Measurements from ENCODE around the gene MRGPRD. TPM values are rescaled to one million over a fixed set of nuclear protein-coding genes. Genes with fewer than 3 reads are reported as not detected.

The MRGPRD gene
- total and polyA plus RNA-seq, 2 of the 8 experiments (the other 6 are each of a cell fraction or from before 2014, with no cell fraction given), result not detected

GRCh38 chr11:68978931-68979594 lies 1.7 kb downstream of the MRGPRD start (continued):
- TF ChIP-seq SRF (IDR thresholded peaks at IDR 0.05; ENCODE audit: low read depth, low read length) (no peak), BCL11A (IDR thresholded peaks at IDR 0.05; ENCODE audit: low read depth in 2 of 2, low read length in 2 of 2) (no peak)

Data from H1 (cell line).